Measurements from ENCODE around the gene GFRA1.

The GFRA1 gene

GRCh38 chr10:116101616-116102315 is 171.2 kb downstream of the GFRA1 start:
- DNase-seq (ENCODE audit: low read depth, low spot score), result no peak

- DNase-seq (ENCODE audit: low read depth, low spot score), result no peak
These were observed 172.0 kb downstream of the GFRA1 start for GRCh38 chr10:116100984-116101383.

GRCh38 chr10:116099023-116099420 is 174.0 kb downstream of the GFRA1 start:
- no peak for DNase-seq (ENCODE audit: low read depth, low spot score)

GRCh38 chr10:116098411-116099022 is 174.5 kb downstream of the GFRA1 start:
- DNase-seq (ENCODE audit: low read depth, low spot score), result no peak

GRCh38 chr10:116097239-116097784 is 175.7 kb downstream of the GFRA1 start:
- no peak for DNase-seq (ENCODE audit: low read depth, low spot score)

GRCh38 chr10:116096526-116096925 is 176.5 kb downstream of the GFRA1 start:
- no peak for DNase-seq (ENCODE audit: low read depth, low spot score)

GRCh38 chr10:116094356-116094755 is 178.7 kb downstream of the GFRA1 start:
- no peak for DNase-seq (ENCODE audit: low read depth, low spot score)

GRCh38 chr10:116093031-116093430 is 180.0 kb downstream of the GFRA1 start:
- no peak for DNase-seq (ENCODE audit: low read depth, low spot score)

GRCh38 chr10:116088985-116089384 is 184.0 kb downstream of the GFRA1 start:
- DNase-seq (ENCODE audit: low read depth, low spot score), result no peak

GRCh38 chr10:116085323-116085722 is 187.7 kb downstream of the GFRA1 start:
- no peak for DNase-seq (ENCODE audit: low read depth, low spot score)

GRCh38 chr10:116084161-116084560 is 188.8 kb downstream of the GFRA1 start:
- DNase-seq (ENCODE audit: low read depth, low spot score), result no peak

- DNase-seq (ENCODE audit: low read depth, low spot score), result no peak
These were observed 189.7 kb downstream of the GFRA1 start for GRCh38 chr10:116083226-116083762.

- DNase-seq (ENCODE audit: low read depth, low spot score), result no peak
These were observed 190.2 kb downstream of the GFRA1 start for GRCh38 chr10:116082762-116083161.

- no peak for DNase-seq (ENCODE audit: low read depth, low spot score)
These were observed 190.8 kb downstream of the GFRA1 start for GRCh38 chr10:116082206-116082605.

- DNase-seq (ENCODE audit: low read depth, low spot score), result no peak
These were observed 192.5 kb downstream of the GFRA1 start for GRCh38 chr10:116080553-116080952.

GRCh38 chr10:116079355-116079754 is 193.7 kb downstream of the GFRA1 start:
- DNase-seq (ENCODE audit: low read depth, low spot score), result no peak

- no peak for DNase-seq (ENCODE audit: low read depth, low spot score)
These were observed 196.4 kb downstream of the GFRA1 start for GRCh38 chr10:116076621-116077020.

GRCh38 chr10:116073510-116073909 is 199.5 kb downstream of the GFRA1 start:
- no peak for DNase-seq (ENCODE audit: low read depth, low spot score)

GRCh38 chr10:116073001-116073400 is 200.0 kb downstream of the GFRA1 start:
- no peak for DNase-seq (ENCODE audit: low read depth, low spot score)

GRCh38 chr10:116071453-116072148 is 201.4 kb downstream of the GFRA1 start:
- DNase-seq (ENCODE audit: low read depth, low spot score), result no peak

- DNase-seq (ENCODE audit: low read depth, low spot score), result no peak
These were observed 202.2 kb downstream of the GFRA1 start for GRCh38 chr10:116070743-116071320.

GRCh38 chr10:116069856-116070255 is 203.2 kb downstream of the GFRA1 start:
- DNase-seq (ENCODE audit: low read depth, low spot score), result no peak

Measured in smooth muscle cell of the brain vasculature (primary cell).